SKM-1 treated with dmso at 0.1 percent for 144 hours (cell line): ENCODE data around the gene DNAL1.

Source experiments
- DNase-seq: peaks from one replicate; lab custom pipeline; 2025; ENCODE audit not compliant: unreplicated experiment; lab: John Stamatoyannopoulos, UW

DNAL1 gene

DNA sequence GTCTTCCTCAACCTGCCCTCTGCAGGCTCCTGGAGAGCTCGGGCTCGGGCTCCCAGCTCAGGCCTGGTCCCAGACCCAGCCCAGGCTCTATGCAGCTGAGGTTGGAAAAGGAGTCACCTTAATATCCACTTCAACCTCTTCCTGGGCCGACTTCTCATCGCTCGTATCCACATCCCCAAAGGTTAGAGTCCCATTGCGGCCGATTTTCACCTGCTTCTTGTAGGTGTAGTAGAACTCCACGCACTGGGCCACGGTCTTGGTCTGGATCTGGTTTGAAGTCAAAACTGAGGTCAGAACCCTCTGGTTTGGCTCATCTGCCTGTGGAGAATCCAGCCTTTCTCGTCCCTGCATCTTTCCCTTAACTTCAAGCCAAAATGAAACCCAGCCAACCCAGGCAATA is 77.8 kb downstream of the DNAL1 start:
- no peak for DNase-seq

DNA sequence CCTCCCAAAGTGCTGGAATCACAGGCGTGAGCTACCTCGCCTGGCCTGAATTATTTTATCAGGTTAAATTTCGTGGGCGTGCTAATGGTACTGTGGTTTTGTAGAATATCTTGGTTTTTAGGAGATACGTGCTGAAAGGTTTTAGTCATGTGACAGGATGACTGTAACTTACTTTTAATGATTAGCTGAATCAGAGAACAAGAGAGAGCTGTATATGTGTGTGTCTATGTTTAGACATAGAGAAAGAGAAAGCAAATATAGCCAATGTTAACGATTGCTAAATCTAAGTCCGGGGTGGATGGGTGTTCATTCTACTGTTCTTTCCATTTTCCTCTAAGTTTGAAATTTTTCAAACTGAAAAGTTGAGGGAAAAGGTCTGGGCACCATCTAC is 78.6 kb downstream of the DNAL1 start:
- no peak for DNase-seq

DNA sequence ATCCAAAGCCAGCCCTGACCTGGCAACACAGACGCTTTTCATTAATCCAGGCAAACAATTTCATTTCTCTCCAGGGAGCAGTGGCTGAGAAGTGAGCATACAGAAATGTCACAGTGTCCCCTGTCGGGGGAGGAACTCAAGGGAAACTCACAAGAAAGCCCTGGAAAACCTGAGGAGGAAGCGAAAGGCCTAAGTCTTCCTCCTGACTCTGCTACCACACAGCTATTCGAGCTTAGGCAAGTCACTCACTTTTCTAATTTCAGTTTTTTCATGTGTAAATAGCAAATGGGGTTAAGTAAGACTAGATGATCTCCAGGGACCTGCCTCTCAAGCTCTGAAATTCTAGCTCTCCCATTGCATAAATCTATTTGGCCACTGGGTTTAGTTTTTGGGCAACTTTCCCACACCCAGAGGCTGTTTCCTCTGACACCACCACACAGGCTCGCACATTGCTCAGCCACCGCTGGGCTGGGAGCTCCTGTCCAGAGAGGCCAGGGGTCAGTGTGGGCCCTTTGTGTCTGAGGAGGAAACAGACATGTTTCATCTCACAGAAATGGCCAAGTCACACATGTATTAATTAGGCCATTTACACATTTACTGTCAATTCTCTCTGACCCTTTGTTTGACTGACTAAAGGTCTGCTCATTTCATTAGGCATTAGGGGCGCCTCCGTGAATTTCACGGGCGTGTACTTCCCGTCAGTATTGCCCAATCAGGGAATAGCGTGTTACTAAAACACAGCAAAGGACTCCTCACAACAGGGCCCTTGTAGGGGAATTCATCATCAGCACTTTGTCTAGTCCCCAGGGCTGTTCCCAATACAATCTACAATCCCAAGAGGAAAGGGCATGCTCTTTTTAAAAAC is 79.2 kb downstream of the DNAL1 start:
- DNase-seq = peak; percentile 9

DNA sequence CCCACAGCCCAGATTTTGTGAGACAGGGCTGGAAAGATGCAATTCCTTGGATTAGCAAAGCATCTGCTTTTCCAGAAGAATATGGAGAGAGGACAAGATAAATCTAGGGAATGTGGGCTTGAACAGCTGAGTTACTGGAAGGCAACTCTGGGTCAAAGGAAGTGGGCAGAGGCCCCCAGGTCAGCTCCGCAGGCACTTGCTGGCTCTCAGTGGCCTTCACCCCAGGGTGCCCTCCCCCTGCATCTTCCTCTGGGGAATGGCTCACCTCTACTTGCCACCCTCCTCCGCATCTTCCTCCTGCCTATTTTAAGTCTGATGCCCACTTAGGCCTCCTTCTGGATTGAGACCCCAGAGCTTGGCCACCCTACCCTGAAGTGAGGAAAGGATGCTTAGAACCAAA is 79.9 kb downstream of the DNAL1 start:
- DNase-seq = no peak

DNA sequence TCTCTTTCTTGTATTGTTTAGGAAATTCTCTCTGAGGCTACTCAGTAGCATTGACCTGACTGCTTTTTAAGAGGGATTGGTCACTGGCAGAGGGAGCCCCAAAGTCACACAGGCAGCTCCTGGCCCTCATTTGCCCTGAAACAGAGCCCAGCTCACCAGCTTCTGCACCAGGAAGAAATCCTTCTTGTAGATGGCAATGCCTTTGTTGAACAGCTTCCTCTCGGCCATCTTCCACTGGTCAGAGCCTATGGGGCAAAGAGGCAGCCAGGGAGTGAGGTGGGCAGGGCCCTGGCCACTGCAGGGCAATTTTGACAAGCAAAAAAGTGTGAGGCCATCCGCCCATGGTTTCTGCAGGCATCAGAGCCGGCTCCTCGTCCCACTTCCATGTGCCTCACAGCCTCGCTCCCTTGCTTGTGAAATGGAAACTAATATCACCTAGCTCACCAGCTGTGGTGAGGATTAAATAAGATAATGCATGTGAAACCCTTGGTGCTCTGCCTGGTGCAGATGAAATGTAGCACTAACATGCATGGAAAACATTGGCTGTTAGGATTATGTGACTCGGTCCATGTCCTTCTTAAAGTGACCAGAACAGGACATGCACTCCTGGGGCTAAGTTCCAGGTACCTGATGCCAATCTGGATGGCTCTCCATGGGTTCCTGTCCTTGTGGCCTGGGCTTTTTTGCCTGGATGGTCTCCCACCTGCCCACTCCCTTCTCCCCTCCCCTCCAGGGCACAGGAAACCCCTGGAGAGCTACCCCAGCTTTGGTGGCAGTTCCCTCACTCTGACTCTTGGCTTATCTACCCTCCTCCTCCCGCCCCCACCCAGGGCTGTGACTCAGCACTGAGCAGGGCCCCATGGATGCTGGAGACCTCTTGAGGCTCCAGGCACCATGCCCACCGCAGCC is 80.6 kb downstream of the DNAL1 start:
- no peak for DNase-seq

DNA sequence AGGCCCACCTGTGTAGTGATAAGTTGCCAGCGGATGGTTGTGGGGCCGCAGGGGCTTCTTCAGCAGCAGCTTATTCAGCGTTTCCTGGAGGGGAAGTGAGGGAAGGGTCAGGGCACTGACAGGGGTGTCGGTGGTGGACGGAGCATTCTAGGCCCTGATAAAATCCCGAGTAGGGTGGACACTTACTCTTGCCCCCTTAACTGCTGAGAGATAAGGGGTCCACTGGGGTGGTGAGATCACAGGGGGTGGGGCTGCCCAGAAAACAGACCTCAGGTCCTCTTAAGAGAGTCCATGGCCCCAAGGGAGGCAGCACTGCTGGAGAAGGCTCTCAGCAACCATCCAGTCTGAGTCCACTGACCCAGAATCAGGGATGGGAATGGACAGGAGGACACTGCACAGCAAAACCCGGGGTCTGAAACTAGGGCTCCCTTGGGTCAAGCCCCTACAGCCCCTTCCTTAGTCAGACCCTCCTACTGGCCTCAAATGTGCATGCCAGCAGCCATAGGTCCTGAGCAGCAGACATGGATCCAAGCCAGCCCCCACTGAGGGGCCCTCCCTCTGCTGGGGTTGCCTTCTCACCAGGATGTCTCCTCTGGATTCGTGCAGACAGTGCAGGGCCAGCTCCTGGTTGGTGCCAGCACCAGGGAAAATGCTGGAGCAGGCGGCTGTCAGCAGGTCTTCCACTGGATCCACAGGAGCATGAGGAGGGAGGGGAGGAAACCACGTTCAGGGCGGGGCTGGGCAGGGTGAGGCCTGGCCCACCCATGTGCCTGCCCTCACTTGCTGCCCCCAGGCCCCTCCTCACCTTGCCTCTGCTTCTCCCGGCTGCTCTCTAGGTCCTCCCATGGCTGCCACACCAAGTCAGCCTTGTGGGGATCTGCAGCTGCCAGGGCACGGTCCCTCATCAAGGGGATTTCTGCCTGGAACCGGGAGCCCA is 81.5 kb downstream of the DNAL1 start:
- no peak for DNase-seq

DNA sequence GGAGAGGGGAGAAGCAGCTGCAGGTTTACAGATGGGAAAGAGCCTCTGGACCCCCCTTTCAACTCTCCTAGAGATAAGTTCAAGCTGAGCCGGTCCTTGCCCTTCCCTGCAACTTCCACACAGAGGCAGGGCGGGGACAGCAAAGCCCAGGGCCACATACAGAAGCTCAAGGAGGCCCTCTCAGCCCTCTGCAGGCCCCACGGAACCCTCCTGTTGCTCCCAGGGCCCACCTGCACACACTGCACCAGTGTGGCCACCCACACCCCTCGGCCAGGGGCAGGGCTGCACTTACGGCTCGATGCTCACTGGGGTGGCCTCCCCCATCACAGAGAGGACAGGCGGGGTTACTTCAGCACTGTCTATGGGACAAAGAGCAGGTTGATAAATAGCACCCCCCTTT is 82.4 kb downstream of the DNAL1 start:
- no peak for DNase-seq

DNA sequence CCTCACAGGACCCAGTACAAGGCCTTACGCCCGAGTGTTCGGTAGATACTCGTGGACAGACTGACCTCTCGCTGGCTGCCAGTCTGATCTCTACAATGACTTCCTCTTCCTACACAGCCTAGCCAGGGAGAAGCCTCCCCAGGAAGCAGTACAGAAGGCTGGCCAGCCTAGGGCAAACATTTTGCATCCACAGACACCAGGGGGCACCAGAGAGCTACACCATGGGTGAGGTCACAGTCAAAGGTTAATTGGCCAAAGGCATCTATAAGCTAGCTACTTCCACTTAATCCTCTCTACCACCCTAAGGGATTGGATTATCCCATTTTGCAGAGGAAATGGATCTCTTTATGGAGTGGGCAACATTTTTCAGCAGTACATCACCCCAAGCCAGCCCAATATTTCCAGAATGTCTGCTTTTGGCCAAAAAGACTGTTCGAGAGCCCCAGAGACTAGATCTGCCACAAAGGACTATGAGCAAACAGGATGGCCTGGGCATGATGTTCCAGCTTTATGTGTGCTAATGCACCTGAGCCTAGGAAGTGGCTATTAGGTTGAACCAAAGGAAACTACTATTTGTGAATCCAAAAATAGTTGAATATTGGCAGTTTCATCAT is 84.0 kb downstream of the DNAL1 start:
- peak; percentile 82 for DNase-seq

DNA sequence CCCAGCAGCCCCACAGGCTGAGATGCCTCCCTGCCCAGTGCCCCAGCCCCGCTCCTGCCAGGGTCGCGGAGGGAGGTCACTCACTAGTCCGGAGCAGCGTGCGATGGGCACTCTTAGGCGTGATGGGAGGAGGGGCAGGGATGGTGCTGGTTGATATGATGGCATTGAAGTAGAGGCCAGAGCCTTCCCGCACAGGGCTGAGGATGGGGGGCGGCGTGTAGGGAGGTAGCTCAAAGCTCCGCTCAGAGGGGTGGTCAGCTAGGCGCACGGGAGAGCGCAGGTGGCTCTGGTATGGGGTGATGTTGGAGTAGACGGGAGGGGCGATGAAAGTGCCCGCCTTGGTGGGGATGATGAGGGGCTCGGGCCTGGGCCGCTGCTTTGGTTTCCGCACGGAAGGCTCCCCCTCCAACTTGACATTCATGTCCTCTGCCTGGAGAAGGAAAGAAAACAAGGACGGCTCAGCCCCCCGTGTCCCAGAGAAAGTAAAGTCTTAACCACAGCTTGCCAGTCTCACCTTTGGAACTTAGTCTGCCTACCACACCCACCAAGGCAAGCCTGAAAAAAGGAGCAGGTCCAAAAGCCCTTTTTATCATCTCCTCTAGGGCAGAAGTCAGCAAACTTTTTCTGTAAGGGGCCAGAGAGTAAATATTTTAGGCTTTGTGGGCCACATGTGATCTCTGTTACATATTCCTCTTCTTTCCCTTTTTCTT is 84.9 kb downstream of the DNAL1 start:
- DNase-seq = no peak

DNA sequence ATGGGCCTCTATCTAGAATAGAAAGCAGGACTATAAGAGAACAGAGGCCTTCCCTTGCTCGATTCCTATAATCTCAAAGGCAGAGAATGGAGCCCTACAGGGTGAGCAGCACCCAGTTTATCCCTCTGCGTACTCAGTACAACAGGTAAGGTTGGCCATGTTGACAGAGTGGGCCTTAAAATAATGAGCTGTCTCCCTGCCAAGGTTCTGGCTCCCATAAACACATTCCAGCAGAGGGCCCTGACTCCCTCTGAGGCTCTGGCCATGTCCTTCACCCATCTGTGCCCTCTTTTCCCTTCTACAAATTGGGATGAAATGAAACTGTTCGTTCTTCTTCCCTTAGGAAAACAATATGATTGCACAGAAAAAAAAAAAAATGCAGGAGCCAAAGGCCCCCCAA is 86.3 kb downstream of the DNAL1 start:
- no peak for DNase-seq

DNA sequence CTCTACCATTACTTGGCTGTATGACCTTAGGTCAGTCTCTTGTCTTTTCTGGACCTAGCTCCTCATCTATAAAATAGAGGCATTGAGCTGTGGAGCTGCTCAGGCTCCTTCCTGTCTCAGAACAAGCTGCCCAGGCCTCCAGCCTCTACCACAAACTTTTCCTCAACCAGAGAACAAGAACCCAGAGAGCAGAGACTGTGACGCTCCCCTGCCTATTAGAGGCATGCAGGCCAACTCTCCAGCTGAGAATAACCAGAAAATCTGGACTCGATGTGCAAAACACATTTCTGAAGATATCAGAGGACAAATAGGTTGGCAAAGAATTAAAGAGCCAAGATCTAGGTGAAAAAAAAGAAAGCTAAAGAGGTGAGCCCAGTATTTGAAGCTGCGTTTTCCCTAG is 87.2 kb downstream of the DNAL1 start:
- no peak for DNase-seq

DNA sequence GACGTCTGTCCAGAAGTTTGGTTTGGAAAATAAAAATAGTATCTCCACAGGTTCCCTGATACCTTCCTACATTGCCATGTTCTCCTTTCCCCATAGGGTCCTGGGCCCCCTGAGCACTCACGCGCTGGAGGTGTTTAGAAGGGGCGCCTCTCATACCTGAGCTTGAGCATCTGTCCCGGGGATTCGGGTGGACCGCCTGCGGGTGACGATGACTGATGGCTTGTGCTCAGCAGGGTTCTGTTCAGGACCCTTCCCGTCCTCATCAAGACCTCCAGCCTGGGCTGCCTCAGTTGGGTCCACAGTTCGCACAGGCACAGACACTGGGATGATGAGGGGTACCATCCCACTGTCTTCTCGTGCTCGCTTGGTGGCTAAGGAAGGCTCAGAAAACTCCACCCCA is 92.1 kb downstream of the DNAL1 start:
- no peak for DNase-seq

DNA sequence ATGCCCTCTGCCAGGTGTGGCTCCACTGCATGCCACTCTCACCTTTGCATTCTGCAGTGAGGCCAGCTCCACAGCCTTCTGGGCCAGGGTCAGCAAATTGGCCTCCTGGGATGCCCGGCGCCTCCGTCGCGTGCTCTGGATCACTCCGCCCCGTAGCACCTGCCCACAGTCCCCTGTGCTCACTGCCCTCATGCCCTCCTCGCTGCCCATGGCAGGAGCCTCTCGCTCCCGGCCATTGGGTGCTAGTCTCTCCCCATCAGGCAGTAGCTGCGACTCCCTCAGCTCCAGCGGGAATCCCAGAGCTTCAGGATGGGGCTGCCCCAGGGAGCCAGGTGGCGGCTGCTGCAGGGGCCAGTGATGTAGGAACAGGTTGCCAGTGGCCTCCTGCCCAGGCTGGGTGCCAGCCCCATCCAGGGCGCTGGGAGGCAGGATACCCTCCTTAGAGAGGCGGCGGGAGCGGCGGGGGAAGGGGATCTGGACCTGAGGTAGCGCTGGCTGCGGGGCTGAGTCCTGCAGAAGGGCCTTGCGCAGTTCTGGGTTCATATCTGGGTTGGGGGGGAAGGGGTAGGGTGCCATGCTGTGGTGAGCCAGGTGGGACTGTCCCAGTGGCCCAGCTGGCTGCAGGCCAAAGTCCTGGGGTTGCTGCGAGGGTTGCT is 93.9 kb downstream of the DNAL1 start:
- DNase-seq = no peak

DNA sequence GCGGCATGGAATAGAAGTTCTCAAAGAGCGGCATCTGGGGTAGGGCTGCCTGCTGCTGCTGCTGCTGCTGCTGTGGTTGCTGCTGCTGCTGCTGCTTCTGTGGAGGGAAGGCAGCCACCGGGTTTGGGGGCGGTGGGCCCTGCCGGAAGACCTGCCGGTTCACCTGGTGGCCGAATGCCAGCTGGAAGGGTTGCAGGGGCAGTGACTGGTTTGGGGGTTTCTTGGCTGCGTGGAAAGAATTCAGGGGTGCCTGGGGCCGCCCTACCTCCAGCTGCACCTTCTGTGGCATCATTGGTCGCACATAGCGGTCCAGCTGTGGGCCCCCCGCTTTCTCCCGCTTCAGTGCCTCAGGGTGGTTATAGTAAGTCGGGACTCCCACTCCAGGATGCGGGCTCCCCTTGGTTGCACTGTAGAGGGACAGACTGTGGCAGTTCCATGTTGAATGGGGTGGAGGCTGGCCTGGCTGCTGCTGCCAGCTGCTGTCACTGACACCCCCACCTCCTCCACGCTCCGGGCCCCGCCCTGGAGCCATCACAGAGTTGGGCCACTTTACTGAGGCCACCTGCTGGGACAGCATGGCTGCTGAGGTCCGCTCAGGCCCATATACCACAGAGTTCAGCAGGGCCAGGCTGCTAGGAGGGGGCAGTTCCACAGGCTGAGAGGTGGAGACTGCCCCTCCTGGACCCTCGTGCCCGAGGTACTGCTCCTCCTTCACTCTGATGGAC is 94.5 kb downstream of the DNAL1 start:
- no peak for DNase-seq

DNA sequence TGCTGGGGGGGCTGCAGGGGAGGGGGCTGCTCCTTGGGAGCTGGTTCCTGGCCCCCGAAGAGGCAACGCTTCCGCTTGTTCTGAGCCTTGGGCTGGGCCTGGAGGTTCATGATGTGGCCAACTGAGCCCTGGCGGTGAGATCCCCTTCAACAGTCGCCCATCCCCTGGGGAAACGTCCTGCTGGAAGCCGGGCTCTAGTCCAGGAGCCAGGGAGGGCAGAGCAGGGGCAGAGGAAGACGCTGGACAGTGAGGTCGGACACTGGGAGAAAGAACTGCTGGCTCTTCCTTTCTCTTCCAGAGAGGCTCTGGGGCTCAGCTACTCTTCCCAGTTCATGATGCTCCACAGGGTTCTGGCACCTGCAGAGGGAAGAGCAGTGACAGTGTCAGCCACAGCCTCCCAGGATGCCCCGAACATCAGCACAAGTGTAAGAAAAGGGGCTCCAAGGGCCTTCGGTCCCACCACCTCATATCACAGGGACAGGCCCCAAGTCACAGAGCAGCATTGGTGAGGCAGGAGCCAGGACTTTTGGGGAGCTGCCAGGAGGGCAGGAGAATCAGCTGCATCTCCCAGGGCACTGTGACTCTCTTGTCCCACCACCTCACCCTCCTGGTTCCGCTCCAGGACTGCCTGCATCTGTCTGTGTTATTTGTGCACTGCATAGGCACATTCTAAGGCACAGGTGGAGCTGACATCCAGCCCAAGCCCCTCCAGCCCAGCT is 95.3 kb downstream of the DNAL1 start:
- no peak for DNase-seq

DNA sequence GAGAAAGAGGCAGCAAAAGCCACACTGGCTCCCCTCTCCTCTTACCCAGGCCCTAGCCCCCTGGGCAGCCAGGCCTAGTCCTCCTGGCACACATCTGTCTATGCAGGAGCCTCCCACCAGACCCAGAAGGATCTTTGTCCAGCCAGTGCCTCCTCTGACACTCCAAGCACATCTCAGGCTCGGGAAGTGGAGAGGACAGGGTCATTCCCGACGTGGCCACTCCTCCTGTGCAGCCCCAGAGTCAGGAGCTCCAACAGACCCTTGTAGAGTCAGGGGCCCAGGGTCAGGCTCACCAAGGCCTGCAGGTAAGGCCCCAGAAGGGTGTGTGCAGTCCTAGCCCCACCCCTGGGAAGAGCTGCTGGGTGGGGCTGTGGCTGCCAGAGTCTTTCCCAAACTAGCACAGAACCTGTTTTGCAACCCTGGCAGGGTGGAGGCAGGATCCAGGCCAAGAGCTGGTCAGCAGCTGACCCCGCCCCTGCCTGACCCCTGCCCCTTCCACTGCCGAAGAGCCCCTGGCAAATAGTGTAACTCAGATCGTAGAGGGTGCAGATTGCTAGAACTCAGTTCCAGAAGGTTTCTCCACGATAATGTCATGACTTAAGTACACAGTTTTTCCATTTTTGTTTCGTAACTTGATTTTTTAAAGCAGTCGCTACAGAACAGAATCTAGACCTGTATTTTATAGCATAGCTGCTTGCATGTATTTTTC is 96.0 kb downstream of the DNAL1 start:
- no peak for DNase-seq

DNA sequence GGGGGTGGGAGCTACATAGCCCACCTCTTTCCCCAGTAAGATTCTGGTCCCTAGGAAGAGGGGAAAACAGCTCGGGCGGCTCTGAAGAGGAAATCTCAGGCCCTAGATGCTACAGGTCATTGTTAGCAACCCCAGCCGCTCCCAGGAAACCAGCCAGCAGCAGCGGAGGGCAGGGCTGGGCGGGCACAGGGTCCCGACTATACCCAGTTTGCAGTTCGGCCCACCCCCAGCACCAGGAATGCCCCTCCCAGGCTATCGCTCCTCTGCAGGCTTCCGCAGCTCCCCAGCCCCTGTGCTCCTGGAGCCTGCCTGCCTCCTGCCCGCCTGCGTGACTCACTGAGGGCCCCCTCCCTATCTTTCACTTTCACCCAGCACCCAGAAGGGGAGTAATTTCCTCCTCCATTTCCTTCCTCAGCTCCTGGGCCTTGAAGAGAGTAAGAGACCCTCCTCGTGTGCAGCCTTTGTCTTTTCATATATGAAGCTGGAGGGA is 96.6 kb downstream of the DNAL1 start:
- peak; percentile 28 for DNase-seq
